ENCODE measurements around the gene C10orf53.

C10orf53 gene, protein sequence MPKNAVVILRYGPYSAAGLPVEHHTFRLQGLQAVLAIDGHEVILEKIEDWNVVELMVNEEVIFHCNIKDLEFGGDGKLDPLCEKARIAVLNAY

GRCh38 chr10:49679480-49679893 is at the start of gene C10orf53:
C10orf53 (plus strand) TSS chr10:49679651; CDS start chr10:49679698, 47 bp downstream.
- no peak for DNase-seq (ENCODE audit: low read depth in 1 of 2, low spot score in 1 of 2)

GRCh38 chr10:49631975-49632374 is 47.5 kb upstream of the C10orf53 start:
- DNase-seq (ENCODE audit: low read depth in 1 of 2, low spot score in 1 of 2), result no peak

GRCh38 chr10:49632406-49633317 is 46.8 kb upstream of the C10orf53 start:
- DNase-seq (ENCODE audit: low read depth in 1 of 2, low spot score in 1 of 2), result no peak

- no peak for DNase-seq (ENCODE audit: low read depth in 1 of 2, low spot score in 1 of 2)
Observed at GRCh38 chr10:49633327-49634068, 46.0 kb upstream of the C10orf53 start.

DNA sequence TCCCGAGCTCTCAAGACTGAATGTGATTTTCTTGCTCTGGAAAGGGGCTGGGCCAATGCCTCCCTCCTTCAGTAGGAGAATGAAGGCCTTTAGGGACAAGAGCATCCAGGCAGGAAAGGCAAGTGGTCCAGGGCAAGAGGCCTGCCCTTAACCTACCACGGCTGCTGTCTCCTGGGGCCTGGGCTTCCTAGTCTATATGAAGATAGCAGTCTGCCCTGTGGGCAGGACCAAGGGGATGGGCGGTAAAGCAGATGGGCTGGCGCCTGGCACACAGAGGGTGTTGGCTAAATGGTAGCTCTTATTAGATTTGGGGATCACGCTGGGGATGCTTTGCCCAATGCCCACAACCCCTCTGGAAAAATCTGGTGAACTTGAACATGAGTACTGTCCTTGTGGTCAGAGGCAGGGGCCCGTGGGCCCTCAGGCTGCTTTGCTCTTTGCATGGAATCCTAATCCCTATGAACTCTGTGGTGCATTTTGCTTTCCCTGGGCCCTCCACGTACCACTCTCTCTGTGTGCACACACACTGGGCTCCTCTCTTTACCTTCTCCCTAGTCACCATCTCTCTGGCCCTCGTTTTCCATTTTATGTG is 45.3 kb upstream of the C10orf53 start:
- DNase-seq (ENCODE audit: low read depth in 1 of 2, low spot score in 1 of 2), result no peak

DNA sequence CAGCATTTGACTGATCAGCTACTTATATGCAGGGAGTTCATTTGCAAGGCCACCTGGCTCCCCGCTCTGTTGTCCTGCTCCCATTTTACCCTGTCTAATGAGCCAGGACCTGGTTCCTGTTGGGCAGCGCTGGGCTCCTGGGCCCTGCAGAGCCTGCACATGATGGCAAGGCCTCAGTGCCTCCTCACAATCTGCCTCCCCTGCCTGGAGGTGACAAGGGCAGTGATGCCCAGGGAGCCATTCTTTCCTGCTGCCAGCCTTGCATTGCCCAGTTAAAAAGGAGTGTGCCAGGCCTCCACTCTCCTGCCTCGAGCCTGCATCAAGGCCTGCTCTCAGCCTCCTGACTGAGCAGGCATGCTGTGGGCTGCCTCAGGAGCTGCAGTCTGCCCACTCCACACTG is 37.1 kb upstream of the C10orf53 start:
- no peak for DNase-seq (ENCODE audit: low read depth in 1 of 2, low spot score in 1 of 2)

DNA sequence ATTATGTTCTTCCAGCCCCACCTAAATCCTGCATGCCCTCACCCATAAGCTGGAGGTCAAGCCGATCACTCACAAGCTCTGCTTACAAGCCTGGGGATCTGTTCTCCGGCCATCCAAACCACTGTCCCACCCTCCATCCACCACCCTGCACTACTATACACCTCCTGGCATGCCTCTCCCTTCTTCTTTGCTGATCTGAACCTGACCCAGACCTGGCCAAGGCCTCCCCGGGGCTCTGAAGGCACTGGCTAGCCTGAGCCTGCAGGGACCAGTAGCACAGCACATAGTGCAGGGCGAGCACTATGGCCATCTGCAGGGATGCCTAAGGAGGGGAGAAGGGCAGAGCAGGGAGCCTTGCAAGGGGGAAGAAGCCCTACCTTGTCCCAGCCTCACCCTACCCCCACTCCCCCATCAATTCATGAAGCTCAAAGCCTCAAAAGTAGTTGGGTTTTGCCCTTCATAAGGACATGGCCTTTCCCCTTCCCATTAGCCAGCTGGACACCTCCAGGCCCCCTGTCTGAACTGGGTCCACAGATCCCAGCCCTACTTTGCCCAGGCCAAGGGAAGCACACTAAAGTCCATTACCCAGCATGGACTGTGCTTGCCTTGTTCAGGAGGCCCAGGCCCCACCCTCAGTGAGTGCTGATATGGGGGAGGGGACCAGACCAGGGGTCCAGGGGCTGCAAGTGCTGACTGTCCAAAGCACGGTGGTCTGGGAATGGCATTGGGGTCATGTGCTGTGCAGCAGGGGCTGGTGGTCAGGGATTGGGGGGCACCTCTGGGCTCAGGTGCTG is 36.0 kb upstream of the C10orf53 start:
- no peak for DNase-seq (ENCODE audit: low read depth in 1 of 2, low spot score in 1 of 2)

DNA sequence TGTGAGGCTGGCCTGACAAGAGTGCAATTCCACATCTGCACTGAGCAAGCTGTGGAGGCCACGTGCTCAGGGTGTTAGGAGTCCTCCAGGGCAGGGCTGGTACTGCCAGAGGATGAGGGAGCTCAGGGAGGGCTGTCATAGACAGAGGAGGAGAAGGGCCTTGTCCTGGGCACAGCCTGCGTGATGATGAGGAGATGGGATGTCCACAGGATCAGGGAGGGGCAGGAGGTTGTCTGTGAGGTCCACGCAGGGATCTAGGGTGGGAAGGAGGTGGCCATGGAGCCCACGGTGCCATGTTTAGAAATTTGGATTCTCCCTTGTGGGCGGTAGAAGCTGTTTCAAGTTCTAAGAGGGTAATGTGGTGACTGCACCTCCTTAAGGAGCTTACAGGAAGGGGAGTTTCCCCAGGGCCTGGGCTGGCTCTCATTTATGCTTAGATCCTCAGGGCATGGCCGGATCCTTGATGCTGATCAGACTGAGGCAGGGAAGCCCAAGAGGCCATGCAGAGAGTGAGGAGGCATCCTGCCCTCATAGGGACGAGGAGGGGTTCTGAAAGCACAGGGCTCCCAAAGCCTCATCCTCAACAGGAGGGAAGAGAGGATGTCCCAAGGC is 35.3 kb upstream of the C10orf53 start:
- no peak for DNase-seq (ENCODE audit: low read depth in 1 of 2, low spot score in 1 of 2)

- no peak for DNase-seq (ENCODE audit: low read depth in 1 of 2, low spot score in 1 of 2)
Observed at GRCh38 chr10:49645417-49645816, 34.0 kb upstream of the C10orf53 start.

- DNase-seq (ENCODE audit: low read depth in 1 of 2, low spot score in 1 of 2), result no peak
Observed at GRCh38 chr10:49645871-49646870, 33.3 kb upstream of the C10orf53 start.

- no peak for DNase-seq (ENCODE audit: low read depth in 1 of 2, low spot score in 1 of 2)
Observed at GRCh38 chr10:49647554-49647953, 31.9 kb upstream of the C10orf53 start.

DNA sequence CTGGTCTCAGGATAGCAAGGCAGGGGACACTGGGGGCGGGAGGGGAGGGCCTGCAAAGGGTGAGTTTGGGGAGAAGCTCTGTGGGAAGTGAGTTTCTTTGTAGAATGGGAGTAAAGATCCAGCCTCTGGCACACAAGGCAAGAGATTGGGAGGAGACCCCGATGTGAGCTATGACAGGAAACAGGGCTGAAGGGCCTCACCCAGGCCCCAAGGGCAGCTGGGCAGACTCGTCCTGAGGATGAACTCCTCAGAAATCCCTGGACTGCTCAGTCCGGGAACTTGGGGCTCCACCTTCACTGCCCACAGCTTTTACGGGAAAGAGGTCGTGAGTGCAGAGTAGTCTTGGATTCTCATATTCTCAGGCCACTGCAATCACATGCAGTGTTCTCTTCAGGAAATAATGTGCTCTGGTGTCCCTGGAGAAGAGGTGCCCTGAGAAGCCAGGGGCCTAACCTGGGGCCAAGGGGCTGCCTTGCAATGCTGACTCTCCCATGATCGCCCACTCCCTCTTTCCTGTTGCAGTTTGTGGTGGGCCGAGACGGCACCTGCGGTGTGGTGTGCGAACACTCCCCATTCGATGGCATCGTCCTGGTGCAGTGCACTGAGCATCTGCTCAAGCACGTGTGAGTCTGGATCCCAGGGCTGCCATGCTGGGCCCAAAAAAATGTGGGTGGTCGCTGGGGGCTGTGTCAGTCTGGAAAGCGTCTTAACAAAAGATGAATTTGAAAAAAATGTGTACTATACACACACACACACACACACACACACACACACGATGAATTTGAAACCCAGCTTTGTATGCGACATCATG is 31.3 kb upstream of the C10orf53 start:
- no peak for DNase-seq (ENCODE audit: low read depth in 1 of 2, low spot score in 1 of 2)

DNA sequence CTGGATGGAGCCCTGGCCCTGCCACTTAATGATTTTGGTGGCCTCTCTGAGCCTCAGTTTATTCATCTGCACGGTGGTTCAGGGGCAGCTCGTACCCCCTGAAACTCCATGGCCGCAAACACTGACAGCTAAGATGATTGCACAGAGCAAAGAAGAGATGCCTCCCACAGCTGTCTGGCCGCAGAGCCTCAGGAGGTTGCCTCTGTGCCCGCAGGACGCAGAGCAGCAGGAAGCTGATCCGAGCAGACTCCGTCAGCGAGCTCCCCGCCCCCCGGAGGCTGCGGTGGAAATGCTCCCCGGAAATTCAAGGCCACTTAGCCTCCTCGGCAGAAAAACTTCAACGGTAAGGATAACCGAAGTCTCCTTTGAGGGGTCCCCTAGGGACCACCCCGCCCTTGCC is 30.2 kb upstream of the C10orf53 start:
- DNase-seq (ENCODE audit: low read depth in 1 of 2, low spot score in 1 of 2), result no peak

- no peak for DNase-seq (ENCODE audit: low read depth in 1 of 2, low spot score in 1 of 2)
Observed at GRCh38 chr10:49649936-49650723, 29.3 kb upstream of the C10orf53 start.

- no peak for DNase-seq (ENCODE audit: low read depth in 1 of 2, low spot score in 1 of 2)
Observed at GRCh38 chr10:49650724-49651034, 28.8 kb upstream of the C10orf53 start.

GRCh38 chr10:49651039-49651835 is 28.2 kb upstream of the C10orf53 start:
- DNase-seq (ENCODE audit: low read depth in 1 of 2, low spot score in 1 of 2), result no peak

- no peak for DNase-seq (ENCODE audit: low read depth in 1 of 2, low spot score in 1 of 2)
Observed at GRCh38 chr10:49651917-49652316, 27.5 kb upstream of the C10orf53 start.
